ENCODE data around the gene AZIN2.
A peak's percentile ranks its signal among the peaks of the same experiment; 100 is the strongest.
"Not testable (repeated sequence)": the region's sequence is repeated elsewhere in the genome, so short reads cannot be mapped to it uniquely, and the experiment has no call there.

Gene AZIN2

GRCh38 chr1:33080885-33081553, at the start of gene AZIN2:
AZIN2 (plus strand) TSS chr1:33081153; CDS start chr1:33082250, 1,097 bp downstream.
- DNase-seq = peak; percentile 87

- DNase-seq = no peak
These were observed 49.4 kb upstream of the AZIN2 start for GRCh38 chr1:33031506-33031905.

- no peak for DNase-seq
These were observed 48.7 kb upstream of the AZIN2 start for GRCh38 chr1:33032126-33032869.

- DNase-seq = no peak
These were observed 44.9 kb upstream of the AZIN2 start for GRCh38 chr1:33036051-33036525.

- peak; percentile 98 for DNase-seq
These were observed 44.1 kb upstream of the AZIN2 start, which contains the start of gene AK2 for GRCh38 chr1:33036526-33037503. AK2 (minus strand) TSS chr1:33036883; CDS start chr1:33036828, 55 bp downstream.

GRCh38 chr1:33039840-33040239, 41.1 kb upstream of the AZIN2 start:
- no peak for DNase-seq

GRCh38 chr1:33041026-33041425, 39.9 kb upstream of the AZIN2 start:
- no peak for DNase-seq

- no peak for DNase-seq
These were observed 38.1 kb upstream of the AZIN2 start for GRCh38 chr1:33042831-33043230.

- no peak for DNase-seq
These were observed 37.5 kb upstream of the AZIN2 start for GRCh38 chr1:33043267-33044092.

- no peak for DNase-seq
These were observed 35.7 kb upstream of the AZIN2 start for GRCh38 chr1:33045246-33045645.

GRCh38 chr1:33045814-33046213, 35.1 kb upstream of the AZIN2 start:
- DNase-seq = no peak

GRCh38 chr1:33046234-33046633, 34.7 kb upstream of the AZIN2 start:
- not testable (repeated sequence) for DNase-seq

GRCh38 chr1:33047290-33047689, 33.7 kb upstream of the AZIN2 start:
- DNase-seq = no peak

GRCh38 chr1:33047839-33048305, 33.1 kb upstream of the AZIN2 start:
- DNase-seq = no peak

GRCh38 chr1:33048426-33048825, 32.5 kb upstream of the AZIN2 start:
- DNase-seq = no peak

- no peak for DNase-seq
These were observed 31.6 kb upstream of the AZIN2 start for GRCh38 chr1:33049371-33049770.

- DNase-seq = no peak
These were observed 30.5 kb upstream of the AZIN2 start for GRCh38 chr1:33050221-33051076.

- peak; percentile 64 for DNase-seq
These were observed 25.5 kb upstream of the AZIN2 start for GRCh38 chr1:33055210-33056008.

- DNase-seq = no peak
These were observed 24.5 kb upstream of the AZIN2 start for GRCh38 chr1:33056426-33056825.

GRCh38 chr1:33057095-33057494, 23.9 kb upstream of the AZIN2 start:
- DNase-seq = no peak
